ENCODE measurements around the gene EXOC1L.

EXOC1L gene

DNA sequence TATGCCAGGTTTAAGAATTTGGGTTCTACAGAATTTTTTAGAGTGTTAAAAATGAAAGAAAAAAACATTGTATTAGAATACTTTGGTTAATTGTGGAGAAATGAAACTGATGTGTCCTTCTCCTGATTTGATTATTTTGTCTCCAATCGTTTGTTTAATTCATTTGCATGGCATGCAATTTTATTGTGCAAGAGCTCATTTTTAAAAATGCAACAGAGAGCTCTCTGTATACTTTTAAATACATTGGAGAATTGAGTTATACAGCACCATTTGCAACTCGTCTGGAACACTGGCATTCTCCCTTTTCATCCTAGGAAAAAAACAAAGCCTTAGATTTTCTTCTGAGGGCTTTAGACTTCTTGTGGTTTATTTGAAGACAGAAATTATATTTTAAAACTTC, 689 bp downstream of the EXOC1L start:
- POLR2A ChIA-PET: no interaction called here
- CTCF ChIA-PET: interaction anchor here (1.2 kb wide), 1 partner anchor 47 kb away, joined by 3 read pairs; no protein-coding TSS in a partner anchor

GRCh38 chr4:55822329-55822728, 2.7 kb downstream of the EXOC1L start:
- Histone ChIP-seq H3K4me1 (ENCODE audit: control insufficient read depth, insufficient read depth, low read length) (no peaks in the 10 kb centered on the region), H3K9me3 (ENCODE audit: control insufficient read depth, insufficient read depth, low read depth, low read length) (no peaks in the 10 kb centered on the region), H3K36me3 (ENCODE audit: control insufficient read depth in 2 of 2, insufficient read depth in 1 of 2, low read length in 2 of 2) (no peaks in the 10 kb centered on the region), H3K4me3 (ENCODE audit: low read depth, low read length) (no peak overlapping the region), H3K27ac (ENCODE audit: extremely low read depth, low read depth, low read length) (no peak overlapping the region)
- ChIA-PET CTCF (interaction anchor here (0.6 to 0.7 kb wide), 2 partner anchors 61 to 676 kb away, joined by 3 to 4 read pairs; no protein-coding TSS in a partner anchor), POLR2A (no interaction called here)
- TF ChIP-seq ZNF221 (tag by site-specific recombination; IDR thresholded peaks at IDR 0.05; ENCODE audit: borderline replicate concordance) (no peak), ZNF184 (tag by site-specific recombination; IDR thresholded peaks at IDR 0.05) (no peak), ZNF792 (tag by site-specific recombination; IDR thresholded peaks at IDR 0.05) (no peak), ZNF48 (tag by site-specific recombination; IDR thresholded peaks at IDR 0.05) (no peak), ZNF555 (tag by site-specific recombination; conservative IDR thresholded peaks at IDR 0.05) (no peak), ZNF391 (tag by site-specific recombination; IDR thresholded peaks at IDR 0.05; ENCODE audit: borderline replicate concordance, low read depth) (no peak), ZNF394 (tag by site-specific recombination; IDR thresholded peaks at IDR 0.05; ENCODE audit: borderline replicate concordance) (no peak)

More for the DNA sequence above, 689 bp downstream of the EXOC1L start:
- Histone ChIP-seq H3K4me3 (ENCODE audit: low read depth, low read length) (no peak overlapping the region), H3K36me3 (ENCODE audit: control insufficient read depth in 2 of 2, insufficient read depth in 1 of 2, low read length in 2 of 2) (no peaks in the 10 kb centered on the region), H3K27ac (ENCODE audit: extremely low read depth, low read depth, low read length) (no peak overlapping the region), H3K4me1 (ENCODE audit: control insufficient read depth, insufficient read depth, low read length) (no peaks in the 10 kb centered on the region), H3K9me3 (ENCODE audit: control insufficient read depth, insufficient read depth, low read depth, low read length) (no peaks in the 10 kb centered on the region)
- TF ChIP-seq, protein P1, sequence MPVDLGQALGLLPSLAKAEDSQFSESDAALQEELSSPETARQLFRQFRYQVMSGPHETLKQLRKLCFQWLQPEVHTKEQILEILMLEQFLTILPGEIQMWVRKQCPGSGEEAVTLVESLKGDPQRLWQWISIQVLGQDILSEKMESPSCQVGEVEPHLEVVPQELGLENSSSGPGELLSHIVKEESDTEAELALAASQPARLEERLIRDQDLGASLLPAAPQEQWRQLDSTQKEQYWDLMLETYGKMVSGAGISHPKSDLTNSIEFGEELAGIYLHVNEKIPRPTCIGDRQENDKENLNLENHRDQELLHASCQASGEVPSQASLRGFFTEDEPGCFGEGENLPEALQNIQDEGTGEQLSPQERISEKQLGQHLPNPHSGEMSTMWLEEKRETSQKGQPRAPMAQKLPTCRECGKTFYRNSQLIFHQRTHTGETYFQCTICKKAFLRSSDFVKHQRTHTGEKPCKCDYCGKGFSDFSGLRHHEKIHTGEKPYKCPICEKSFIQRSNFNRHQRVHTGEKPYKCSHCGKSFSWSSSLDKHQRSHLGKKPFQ (tag by site-specific recombination; IDR thresholded peaks at IDR 0.05): no peak
- TF ChIP-seq, protein P2, sequence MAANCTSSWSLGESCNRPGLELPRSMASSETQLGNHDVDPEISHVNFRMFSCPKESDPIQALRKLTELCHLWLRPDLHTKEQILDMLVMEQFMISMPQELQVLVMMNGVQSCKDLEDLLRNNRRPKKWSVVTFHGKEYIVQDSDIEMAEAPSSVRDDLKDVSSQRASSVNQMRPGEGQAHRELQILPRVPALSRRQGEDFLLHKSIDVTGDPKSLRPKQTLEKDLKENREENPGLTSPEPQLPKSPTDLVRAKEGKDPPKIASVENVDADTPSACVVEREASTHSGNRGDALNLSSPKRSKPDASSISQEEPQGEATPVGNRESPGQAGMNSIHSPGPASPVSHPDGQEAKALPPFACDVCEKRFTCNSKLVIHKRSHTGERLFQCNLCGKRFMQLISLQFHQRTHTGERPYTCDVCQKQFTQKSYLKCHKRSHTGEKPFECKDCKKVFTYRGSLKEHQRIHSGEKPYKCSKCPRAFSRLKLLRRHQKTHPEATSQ (tag by site-specific recombination; IDR thresholded peaks at IDR 0.05): no peak
- TF ChIP-seq ZBTB20 (tag by site-specific recombination; IDR thresholded peaks at IDR 0.05) (no peak), ZNF701 (tag by site-specific recombination; IDR thresholded peaks at IDR 0.05) (no peak), ZNF274 (IDR thresholded peaks at IDR 0.05; ENCODE audit: low read length) (no peak), ZNF274 (tag by site-specific recombination; IDR thresholded peaks at IDR 0.05; ENCODE audit: borderline replicate concordance) (no peak)
- TF ChIP-seq, protein P3, sequence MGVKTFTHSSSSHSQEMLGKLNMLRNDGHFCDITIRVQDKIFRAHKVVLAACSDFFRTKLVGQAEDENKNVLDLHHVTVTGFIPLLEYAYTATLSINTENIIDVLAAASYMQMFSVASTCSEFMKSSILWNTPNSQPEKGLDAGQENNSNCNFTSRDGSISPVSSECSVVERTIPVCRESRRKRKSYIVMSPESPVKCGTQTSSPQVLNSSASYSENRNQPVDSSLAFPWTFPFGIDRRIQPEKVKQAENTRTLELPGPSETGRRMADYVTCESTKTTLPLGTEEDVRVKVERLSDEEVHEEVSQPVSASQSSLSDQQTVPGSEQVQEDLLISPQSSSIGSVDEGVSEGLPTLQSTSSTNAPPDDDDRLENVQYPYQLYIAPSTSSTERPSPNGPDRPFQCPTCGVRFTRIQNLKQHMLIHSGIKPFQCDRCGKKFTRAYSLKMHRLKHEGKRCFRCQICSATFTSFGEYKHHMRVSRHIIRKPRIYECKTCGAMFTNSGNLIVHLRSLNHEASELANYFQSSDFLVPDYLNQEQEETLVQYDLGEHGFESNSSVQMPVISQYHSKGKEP (tag by site-specific recombination; IDR thresholded peaks at IDR 0.05): peak; percentile 61; the same call in 1 of the 2 replicates

DNA sequence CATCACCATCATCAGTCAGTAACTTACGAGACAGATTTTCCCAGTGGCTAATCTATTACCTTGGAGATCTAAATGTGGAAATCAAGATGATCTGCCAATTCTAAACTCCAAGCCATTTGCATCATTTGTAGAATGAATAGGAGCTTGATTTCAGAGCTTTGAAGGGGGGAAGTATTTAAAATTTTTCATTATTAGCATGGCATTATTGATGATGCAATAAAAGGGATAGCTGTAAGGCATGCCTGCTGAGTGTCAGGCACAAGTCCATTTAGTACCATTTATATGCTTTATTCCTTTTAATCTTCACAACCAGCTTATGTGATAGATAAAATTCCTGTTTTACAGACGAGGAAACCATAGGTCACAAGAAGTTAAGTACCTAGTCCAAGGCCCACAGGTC, 5.3 kb downstream of the EXOC1L start:
- CTCF ChIA-PET: no interaction called here
- H3K27ac ChIP-seq (ENCODE audit: extremely low read depth, low read depth, low read length): no peak overlapping the region
- H3K9me3 ChIP-seq (ENCODE audit: control insufficient read depth, insufficient read depth, low read depth, low read length): no peaks in the 10 kb centered on the region
- no peaks in the 10 kb centered on the region for H3K4me1 ChIP-seq (ENCODE audit: control insufficient read depth, insufficient read depth, low read length)
- H3K4me3 ChIP-seq (ENCODE audit: low read depth, low read length): no peak overlapping the region
- no peaks in the 10 kb centered on the region for H3K36me3 ChIP-seq (ENCODE audit: control insufficient read depth in 2 of 2, insufficient read depth in 1 of 2, low read length in 2 of 2)
- POLR2A ChIA-PET: no interaction called here
- no peak for TF ChIP-seq ZNF792 (tag by site-specific recombination; IDR thresholded peaks at IDR 0.05)
- no peak for TF ChIP-seq KLF9 (tag by site-specific recombination; IDR thresholded peaks at IDR 0.05; ENCODE audit: low read depth)
- TF ChIP-seq ZNF391 (tag by site-specific recombination; IDR thresholded peaks at IDR 0.05; ENCODE audit: borderline replicate concordance, low read depth): no peak
- TF ChIP-seq, protein P4, sequence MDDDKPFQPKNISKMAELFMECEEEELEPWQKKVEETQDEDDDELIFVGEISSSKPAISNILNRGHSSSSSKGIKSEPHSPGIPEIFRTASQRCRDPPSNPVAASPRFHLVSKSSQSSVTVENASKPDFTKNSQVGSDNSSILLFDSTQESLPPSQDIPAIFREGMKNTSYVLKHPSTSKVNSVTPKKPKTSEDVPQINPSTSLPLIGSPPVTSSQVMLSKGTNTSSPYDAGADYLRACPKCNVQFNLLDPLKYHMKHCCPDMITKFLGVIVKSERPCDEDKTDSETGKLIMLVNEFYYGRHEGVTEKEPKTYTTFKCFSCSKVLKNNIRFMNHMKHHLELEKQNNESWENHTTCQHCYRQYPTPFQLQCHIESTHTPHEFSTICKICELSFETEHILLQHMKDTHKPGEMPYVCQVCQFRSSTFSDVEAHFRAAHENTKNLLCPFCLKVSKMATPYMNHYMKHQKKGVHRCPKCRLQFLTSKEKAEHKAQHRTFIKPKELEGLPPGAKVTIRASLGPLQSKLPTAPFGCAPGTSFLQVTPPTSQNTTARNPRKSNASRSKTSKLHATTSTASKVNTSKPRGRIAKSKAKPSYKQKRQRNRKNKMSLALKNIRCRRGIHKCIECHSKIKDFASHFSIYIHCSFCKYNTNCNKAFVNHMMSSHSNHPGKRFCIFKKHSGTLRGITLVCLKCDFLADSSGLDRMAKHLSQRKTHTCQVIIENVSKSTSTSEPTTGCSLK (tag by site-specific recombination; IDR thresholded peaks at IDR 0.05): no peak
- no peak for TF ChIP-seq GLI4 (tag by site-specific recombination; IDR thresholded peaks at IDR 0.05)
- no peak for TF ChIP-seq SCRT1 (tag by site-specific recombination; IDR thresholded peaks at IDR 0.05; ENCODE audit: borderline replicate concordance)
- no peak for TF ChIP-seq ZNF10 (tag by site-specific recombination; IDR thresholded peaks at IDR 0.05)
- TF ChIP-seq ZNF132 (tag by site-specific recombination; IDR thresholded peaks at IDR 0.05; ENCODE audit: borderline replicate concordance): no peak
- no peak for TF ChIP-seq ZBTB48 (tag by site-specific recombination; IDR thresholded peaks at IDR 0.05)
- TF ChIP-seq ZNF174 (tag by site-specific recombination; IDR thresholded peaks at IDR 0.05): no peak
- no peak for TF ChIP-seq ZNF311 (tag by site-specific recombination; IDR thresholded peaks at IDR 0.05; ENCODE audit: borderline replicate concordance)
- no peak for TF ChIP-seq ZNF354C (tag by site-specific recombination; IDR thresholded peaks at IDR 0.05; ENCODE audit: borderline replicate concordance, low read depth)
- TF ChIP-seq FEZF1 (tag by site-specific recombination; IDR thresholded peaks at IDR 0.05): no peak
- TF ChIP-seq ZNF366 (tag by site-specific recombination; conservative IDR thresholded peaks at IDR 0.05): no peak
